ENCODE results near the gene BNC2. TPM values are rescaled to one million over a fixed set of nuclear protein-coding genes. Genes with fewer than 3 reads are reported as not detected.
"Not testable (repeated sequence)": the region's sequence is repeated elsewhere in the genome, so short reads cannot be mapped to it uniquely, and the experiment has no call there.

Gene BNC2
- total RNA-seq, 1 experiment from 2014 or later = 3.1 TPM

GRCh38 chr9:16459421-16460148 lies 410.9 kb downstream of the BNC2 start:
- in situ Hi-C loops (cut with HindIII; ENCODE audit: low sequenced_read_pairs) = no loop called here
- no peak for DNase-seq (ENCODE audit: low spot score)

GRCh38 chr9:16458696-16459420 lies 411.6 kb downstream of the BNC2 start:
- no peak for DNase-seq (ENCODE audit: low spot score)

GRCh38 chr9:16455842-16456241 lies 414.6 kb downstream of the BNC2 start:
- no peak for DNase-seq (ENCODE audit: low spot score)
- in situ Hi-C loops (cut with HindIII; ENCODE audit: low sequenced_read_pairs) = no loop called here

More at GRCh38 chr9:16458696-16459420, 411.6 kb downstream of the BNC2 start:
- in situ Hi-C loops (cut with HindIII; ENCODE audit: low sequenced_read_pairs) = no loop called here

- no peak for DNase-seq (ENCODE audit: low spot score)
- in situ Hi-C loops (cut with HindIII; ENCODE audit: low sequenced_read_pairs) = no loop called here
Observed at GRCh38 chr9:16453390-16453789, 417.1 kb downstream of the BNC2 start.

- in situ Hi-C loops (cut with HindIII; ENCODE audit: low sequenced_read_pairs) = no loop called here
- no peak for DNase-seq (ENCODE audit: low spot score)
Observed at GRCh38 chr9:16450578-16450977, 419.9 kb downstream of the BNC2 start.

GRCh38 chr9:16450043-16450442 lies 420.4 kb downstream of the BNC2 start:
- in situ Hi-C loops (cut with HindIII; ENCODE audit: low sequenced_read_pairs) = no loop called here
- DNase-seq (ENCODE audit: low spot score) = no peak

GRCh38 chr9:16449076-16449730 lies 421.3 kb downstream of the BNC2 start:
- in situ Hi-C loops (cut with HindIII; ENCODE audit: low sequenced_read_pairs) = no loop called here
- no peak for DNase-seq (ENCODE audit: low spot score)

- no peak for DNase-seq (ENCODE audit: low spot score)
- in situ Hi-C loops (cut with HindIII; ENCODE audit: low sequenced_read_pairs) = no loop called here
Observed at GRCh38 chr9:16447946-16448345, 422.5 kb downstream of the BNC2 start.

GRCh38 chr9:16446636-16447035 lies 423.8 kb downstream of the BNC2 start:
- in situ Hi-C loops (cut with HindIII; ENCODE audit: low sequenced_read_pairs) = no loop called here
- DNase-seq (ENCODE audit: low spot score) = no peak

- no peak for DNase-seq (ENCODE audit: low spot score)
- in situ Hi-C loops (cut with HindIII; ENCODE audit: low sequenced_read_pairs) = no loop called here
Observed at GRCh38 chr9:16445141-16445920, 425.1 kb downstream of the BNC2 start.

GRCh38 chr9:16442622-16443021 lies 427.8 kb downstream of the BNC2 start:
- in situ Hi-C loops (cut with HindIII; ENCODE audit: low sequenced_read_pairs) = no loop called here
- no peak for DNase-seq (ENCODE audit: low spot score)

GRCh38 chr9:16441791-16442190 lies 428.7 kb downstream of the BNC2 start:
- DNase-seq (ENCODE audit: low spot score) = no peak
- in situ Hi-C loops (cut with HindIII; ENCODE audit: low sequenced_read_pairs) = no loop called here

GRCh38 chr9:16438831-16439230 lies 431.6 kb downstream of the BNC2 start:
- DNase-seq (ENCODE audit: low spot score); in situ Hi-C loops (cut with HindIII; ENCODE audit: low sequenced_read_pairs): not testable (repeated sequence)

GRCh38 chr9:16436545-16436944 lies 433.9 kb downstream of the BNC2 start:
- in situ Hi-C loops (cut with HindIII; ENCODE audit: low sequenced_read_pairs) = no loop called here
- DNase-seq (ENCODE audit: low spot score) = no peak

- in situ Hi-C loops (cut with HindIII; ENCODE audit: low sequenced_read_pairs) = no loop called here
- DNase-seq (ENCODE audit: low spot score) = no peak
Observed at GRCh38 chr9:16434526-16434925, 435.9 kb downstream of the BNC2 start.

GRCh38 chr9:16433494-16433893 lies 437.0 kb downstream of the BNC2 start:
- no peak for DNase-seq (ENCODE audit: low spot score)
- in situ Hi-C loops (cut with HindIII; ENCODE audit: low sequenced_read_pairs) = no loop called here

GRCh38 chr9:16431666-16432392 lies 438.6 kb downstream of the BNC2 start:
- in situ Hi-C loops (cut with HindIII; ENCODE audit: low sequenced_read_pairs) = no loop called here
- DNase-seq (ENCODE audit: low spot score) = no peak

GRCh38 chr9:16429671-16430070 lies 440.8 kb downstream of the BNC2 start:
- in situ Hi-C loops (cut with HindIII; ENCODE audit: low sequenced_read_pairs) = no loop called here
- no peak for DNase-seq (ENCODE audit: low spot score)

GRCh38 chr9:16427873-16428427 lies 442.5 kb downstream of the BNC2 start:
- in situ Hi-C loops (cut with HindIII; ENCODE audit: low sequenced_read_pairs) = no loop called here

More at GRCh38 chr9:16427873-16428427, 442.5 kb downstream of the BNC2 start:
- no peak for DNase-seq (ENCODE audit: low spot score)

Data from G401 (cell line).